ENCODE measurements around the gene DISP1. TPM values are rescaled to one million over a fixed set of nuclear protein-coding genes. Genes with fewer than 3 reads are reported as not detected.

Gene DISP1
- total and polyA plus RNA-seq, 3 donors from 2014 or later, result 21.8 to 71.8 (median 50.6) TPM

GRCh38 chr1:222783051-222783450 is 31.8 kb upstream of the DISP1 start:
- intact Hi-C loops (cut with DNase I; ENCODE audit: low total_unique reads), result no loop called here
- no peak overlapping the region for H3K4me3 ChIP-seq

GRCh38 chr1:222784371-222784770 is 30.5 kb upstream of the DISP1 start:
- H3K9me3 ChIP-seq, result no peaks in the 10 kb centered on the region
- H3K27me3 ChIP-seq, result no peaks in the 10 kb centered on the region
- intact Hi-C loops (cut with DNase I; ENCODE audit: low total_unique reads), result no loop called here
- TF ChIP-seq POLR2A (IDR thresholded peaks at IDR 0.05) (no peak), CTCF (IDR thresholded peaks at IDR 0.05) (no peak)
- H3K4me1 ChIP-seq, result peaks cover 4% of the 10 kb centered on the region
- no peak overlapping the region for H3K4me3 ChIP-seq
- peak; percentile 63 for DNase-seq
- no peaks in the 10 kb centered on the region for H3K36me3 ChIP-seq (ENCODE audit: low read depth, missing control alignments)
- WGBS, 2 donors, result 37 to 46% methylated on average over 3 of the region's 3 CpGs
- H3K27ac ChIP-seq, result peak overlapping the region in 1 of 2 donors; percentile 56

More at GRCh38 chr1:222783051-222783450, 31.8 kb upstream of the DISP1 start:
- no peak for DNase-seq
- Histone ChIP-seq H3K9me3 (no peaks in the 10 kb centered on the region), H3K27me3 (no peaks in the 10 kb centered on the region), H3K27ac (no peak overlapping the region), H3K4me1 (peaks cover 4% of the 10 kb centered on the region), H3K36me3 (ENCODE audit: low read depth, missing control alignments) (no peaks in the 10 kb centered on the region)
- no peak for TF ChIP-seq CTCF (IDR thresholded peaks at IDR 0.05)

GRCh38 chr1:222784916-222785315 is 29.9 kb upstream of the DISP1 start:
- H3K4me1 ChIP-seq, result peaks cover 4% of the 10 kb centered on the region
- intact Hi-C loops (cut with DNase I; ENCODE audit: low total_unique reads), result no loop called here
- 34% methylated on average over 2 of the region's 2 CpGs for WGBS, 2 donors
- DNase-seq, result no peak
- H3K9me3 ChIP-seq, result no peaks in the 10 kb centered on the region
- H3K36me3 ChIP-seq (ENCODE audit: low read depth, missing control alignments), result no peaks in the 10 kb centered on the region
- H3K4me3 ChIP-seq, result no peak overlapping the region
- H3K27ac ChIP-seq, result peak overlapping the region in 1 of 2 donors; percentile 56
- no peak for TF ChIP-seq CTCF (IDR thresholded peaks at IDR 0.05)
- H3K27me3 ChIP-seq, result no peaks in the 10 kb centered on the region

- TF ChIP-seq CTCF (IDR thresholded peaks at IDR 0.05), result no peak
- no peak for TF ChIP-seq POLR2A (IDR thresholded peaks at IDR 0.05)
- Histone ChIP-seq H3K27ac (no peak overlapping the region), H3K4me3 (no peak overlapping the region), H3K9me3 (no peaks in the 10 kb centered on the region), H3K4me1 (peaks cover 4% of the 10 kb centered on the region), H3K27me3 (no peaks in the 10 kb centered on the region), H3K36me3 (ENCODE audit: low read depth, missing control alignments) (no peaks in the 10 kb centered on the region)
- intact Hi-C loops (cut with DNase I; ENCODE audit: low total_unique reads), result no loop called here
- no peak for DNase-seq
- WGBS, 2 donors, result 60 to 73% methylated on average over 2 of the region's 2 CpGs
Observed at GRCh38 chr1:222785529-222785928, 29.3 kb upstream of the DISP1 start.

GRCh38 chr1:222786121-222786520 is 28.7 kb upstream of the DISP1 start:
- WGBS, 2 donors, result 29 to 50% methylated on average over 1 of the region's 1 CpG
- DNase-seq, result no peak
- peaks cover 4% of the 10 kb centered on the region for H3K4me1 ChIP-seq
- H3K27me3 ChIP-seq, result no peaks in the 10 kb centered on the region
- no peaks in the 10 kb centered on the region for H3K9me3 ChIP-seq
- intact Hi-C loops (cut with DNase I; ENCODE audit: low total_unique reads), result no loop called here
- no peak overlapping the region for H3K27ac ChIP-seq
- no peaks in the 10 kb centered on the region for H3K36me3 ChIP-seq (ENCODE audit: low read depth, missing control alignments)
- TF ChIP-seq CTCF (IDR thresholded peaks at IDR 0.05) (no peak), POLR2A (IDR thresholded peaks at IDR 0.05) (no peak)
- no peak overlapping the region for H3K4me3 ChIP-seq
